Erythroblast (primary cell): ENCODE results near the gene PHLDB1.

Experiments
- DNase-seq, 2 experiments: peaks; one replicate each; lab custom pipeline; 2025; lab: John Stamatoyannopoulos, UW
- GATA1 ChIP-seq: IDR thresholded peaks from 2 replicates; pipeline ENCODE4 v1.6.1; 2011; ENCODE audit warnings: low read depth, mild to moderate bottlenecking, control low read depth, low read length, moderate library complexity
- POLR2A ChIP-seq: IDR thresholded peaks from 2 replicates; pipeline ENCODE4 v1.6.1; 2011; ENCODE audit warnings: mild to moderate bottlenecking, low read length

The PHLDB1 gene

GRCh38 chr11:118622376-118623268 is 15.2 kb downstream of the PHLDB1 start:
- TF ChIP-seq GATA1 (no peak), POLR2A (no peak)
- DNase-seq, result no peak

DNA sequence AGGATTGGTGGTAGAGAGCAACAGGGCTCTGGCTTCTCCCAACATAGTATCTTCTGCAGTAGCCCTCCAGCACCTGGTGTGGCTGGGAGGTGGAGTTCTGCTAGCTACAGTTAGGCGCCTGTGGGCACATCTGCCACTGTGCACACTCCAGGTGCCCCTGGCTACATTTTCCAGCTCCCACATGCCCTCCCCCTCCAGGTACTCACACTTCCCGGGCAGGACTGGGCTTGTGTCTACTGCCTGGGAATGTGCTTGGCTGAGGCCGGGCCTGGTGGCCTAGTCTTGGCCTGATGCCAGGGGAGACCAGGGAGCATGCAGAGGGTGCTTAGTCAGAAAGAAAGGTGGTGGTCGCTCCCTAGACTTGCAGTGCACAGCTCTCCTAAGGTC is 15.8 kb downstream of the PHLDB1 start:
- no peak for DNase-seq
- no peak for TF ChIP-seq POLR2A
- no peak for TF ChIP-seq GATA1

DNA sequence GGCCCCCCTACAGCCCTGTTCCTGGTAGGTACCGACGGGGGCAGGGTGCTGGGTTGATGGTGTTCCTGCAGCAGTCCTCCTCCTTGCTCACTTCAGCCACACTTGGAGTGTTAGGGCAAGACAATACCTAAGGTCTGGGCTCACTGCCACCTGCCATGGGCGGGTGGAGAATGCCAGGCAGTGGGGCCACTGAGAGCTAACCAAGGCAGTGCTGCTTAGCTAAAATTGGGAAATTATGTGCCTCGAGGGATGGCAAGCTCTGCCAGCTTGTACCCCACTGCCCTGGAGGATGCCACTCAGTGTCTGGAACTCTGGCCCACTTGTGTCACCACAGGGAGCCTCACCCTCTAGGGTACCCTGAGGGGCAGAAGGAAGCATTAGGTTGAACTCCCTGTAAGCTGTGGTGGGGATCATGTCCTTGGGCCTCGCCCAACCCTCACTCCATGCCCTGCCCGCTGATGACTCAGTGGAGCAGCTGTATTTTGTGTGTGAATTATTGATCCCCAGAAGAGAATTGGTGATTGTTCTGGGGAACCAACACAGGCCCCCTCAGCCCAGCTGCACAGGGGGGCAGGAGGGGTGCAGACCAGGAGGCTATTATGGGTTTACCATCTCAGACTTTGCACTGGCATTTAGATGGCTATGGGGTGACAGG is 17.7 kb downstream of the PHLDB1 start:
- no peak for DNase-seq
- TF ChIP-seq GATA1 (no peak), POLR2A (no peak)

DNA sequence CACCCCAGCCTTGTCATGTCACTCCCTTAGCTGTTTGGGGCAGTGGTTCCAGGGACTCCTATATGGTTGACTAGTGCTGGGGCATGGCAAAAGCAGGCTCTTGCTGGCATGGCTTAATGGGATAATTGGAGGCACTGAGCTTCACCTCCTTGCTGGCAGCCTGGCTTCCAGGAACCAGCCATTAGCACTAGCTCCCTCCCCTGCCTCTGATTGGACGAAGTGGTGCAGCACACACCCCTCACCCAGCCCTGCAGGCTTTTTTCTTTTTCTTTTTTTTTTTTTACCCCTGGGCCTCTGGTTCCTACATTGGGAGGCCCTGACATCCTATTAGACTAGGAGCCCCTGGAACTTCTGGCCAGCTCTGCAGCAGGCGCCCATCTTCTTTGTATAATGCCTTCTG is 18.6 kb downstream of the PHLDB1 start:
- DNase-seq, result peak; percentile 24 to 32
- TF ChIP-seq GATA1, result no peak
- no peak for TF ChIP-seq POLR2A

DNA sequence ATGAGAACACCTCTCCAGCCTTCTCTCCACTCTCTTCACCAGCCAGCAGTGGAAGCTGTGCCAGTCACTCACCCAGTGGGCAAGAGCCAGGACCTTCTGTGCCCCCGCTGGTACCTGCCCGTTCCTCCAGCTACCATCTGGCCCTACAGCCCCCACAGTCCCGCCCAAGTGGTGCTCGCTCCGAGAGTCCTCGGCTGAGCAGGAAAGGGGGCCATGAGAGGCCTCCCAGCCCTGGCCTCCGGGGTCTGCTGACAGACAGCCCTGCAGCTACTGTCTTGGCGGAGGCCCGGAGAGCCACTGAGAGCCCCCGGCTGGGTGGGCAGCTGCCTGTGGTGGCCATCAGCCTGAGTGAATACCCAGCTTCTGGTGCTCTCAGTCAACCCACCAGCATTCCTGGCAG is 20.2 kb downstream of the PHLDB1 start:
- no peak for TF ChIP-seq POLR2A
- TF ChIP-seq GATA1, result no peak
- no peak for DNase-seq

GRCh38 chr11:118628031-118628430 is 20.6 kb downstream of the PHLDB1 start:
- DNase-seq, result no peak
- no peak for TF ChIP-seq POLR2A
- TF ChIP-seq GATA1, result no peak

GRCh38 chr11:118628432-118628831 is 21.0 kb downstream of the PHLDB1 start:
- TF ChIP-seq POLR2A (no peak), GATA1 (no peak)

GRCh38 chr11:118628861-118629549 is 21.6 kb downstream of the PHLDB1 start:
- no peak for TF ChIP-seq GATA1
- no peak for TF ChIP-seq POLR2A
- DNase-seq, result peak; percentile 18 to 63

More at GRCh38 chr11:118628432-118628831, 21.0 kb downstream of the PHLDB1 start:
- no peak for DNase-seq

DNA sequence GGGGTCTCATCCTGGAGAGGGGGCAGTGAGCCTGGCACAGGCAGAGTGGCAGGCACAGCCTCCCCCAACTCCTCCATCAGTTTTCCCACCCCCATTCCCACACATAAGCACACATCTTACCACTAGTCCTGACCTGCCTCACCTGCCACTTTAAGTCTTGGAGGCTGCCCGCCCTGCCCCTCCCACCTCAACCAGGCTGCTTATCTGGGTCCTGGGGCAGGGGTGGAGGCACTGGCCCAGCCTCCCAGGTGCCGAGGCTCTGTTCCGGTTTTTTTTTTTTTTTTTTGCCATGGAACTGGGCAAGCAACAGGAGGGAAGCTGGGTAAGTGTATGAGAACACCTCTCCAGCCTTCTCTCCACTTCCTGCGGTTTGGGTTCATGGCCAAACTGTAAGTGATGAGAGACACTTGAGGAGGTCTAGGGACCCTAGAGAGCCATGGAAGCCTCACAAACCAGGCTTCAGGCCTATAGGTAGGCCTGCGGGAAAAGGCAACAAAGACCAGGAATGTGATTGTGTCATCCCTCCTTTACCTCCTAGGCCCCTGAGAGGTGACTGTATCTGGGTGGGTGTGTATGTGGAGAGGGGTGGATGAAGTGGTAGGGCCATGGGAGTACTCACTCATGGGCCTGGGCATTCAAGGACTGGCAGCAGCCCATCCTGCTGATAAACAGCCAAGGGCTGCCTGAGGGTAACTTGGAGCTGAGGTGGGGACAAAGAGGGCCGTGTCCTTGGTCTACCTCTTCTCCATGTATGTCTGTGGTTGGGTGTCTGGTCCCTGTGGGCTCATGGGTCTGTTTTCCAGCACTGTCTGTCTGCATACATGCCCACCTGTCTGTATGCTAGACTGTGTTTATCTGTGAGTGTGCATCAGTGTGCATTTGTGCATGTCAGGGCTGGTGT is 22.6 kb downstream of the PHLDB1 start:
- no peak for DNase-seq
- TF ChIP-seq POLR2A (no peak), GATA1 (no peak)

DNA sequence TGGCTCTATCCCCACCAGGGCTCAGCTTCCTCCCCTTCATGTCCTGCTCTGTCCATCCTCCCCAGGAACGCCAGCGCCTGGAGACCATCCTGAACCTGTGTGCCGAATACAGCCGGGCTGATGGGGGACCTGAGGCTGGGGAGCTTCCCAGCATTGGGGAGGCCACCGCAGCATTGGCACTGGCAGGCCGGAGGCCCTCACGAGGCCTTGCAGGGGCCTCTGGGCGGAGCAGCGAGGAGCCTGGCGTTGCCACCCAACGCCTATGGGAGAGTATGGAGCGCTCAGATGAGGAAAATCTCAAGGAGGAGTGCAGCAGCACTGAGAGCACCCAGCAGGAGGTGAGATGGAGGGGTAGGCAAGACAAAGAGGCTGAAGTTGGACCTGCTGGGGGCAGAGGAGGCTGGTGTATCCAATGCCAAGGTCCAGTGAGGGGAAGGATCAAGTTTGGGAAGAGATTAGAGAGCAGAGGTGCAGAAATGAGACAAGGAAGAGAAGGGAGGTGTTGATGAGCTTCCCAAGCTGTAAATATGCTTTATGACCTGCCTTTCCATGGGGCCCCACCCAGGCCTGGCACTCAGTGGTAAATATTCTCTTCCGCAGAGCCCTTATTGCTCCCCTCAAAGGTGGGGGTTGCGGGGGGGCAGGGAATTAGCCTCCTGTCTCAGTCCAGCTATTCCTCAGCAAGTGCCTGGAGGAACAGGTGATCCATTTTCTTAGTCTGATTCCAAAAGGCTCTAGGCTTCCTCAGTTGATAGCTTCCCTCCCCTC is 23.9 kb downstream of the PHLDB1 start:
- no peak for DNase-seq
- TF ChIP-seq GATA1, result no peak
- TF ChIP-seq POLR2A, result no peak

- DNase-seq, result no peak
- no peak for TF ChIP-seq POLR2A
These were observed 25.3 kb downstream of the PHLDB1 start for GRCh38 chr11:118632577-118633318.

DNA sequence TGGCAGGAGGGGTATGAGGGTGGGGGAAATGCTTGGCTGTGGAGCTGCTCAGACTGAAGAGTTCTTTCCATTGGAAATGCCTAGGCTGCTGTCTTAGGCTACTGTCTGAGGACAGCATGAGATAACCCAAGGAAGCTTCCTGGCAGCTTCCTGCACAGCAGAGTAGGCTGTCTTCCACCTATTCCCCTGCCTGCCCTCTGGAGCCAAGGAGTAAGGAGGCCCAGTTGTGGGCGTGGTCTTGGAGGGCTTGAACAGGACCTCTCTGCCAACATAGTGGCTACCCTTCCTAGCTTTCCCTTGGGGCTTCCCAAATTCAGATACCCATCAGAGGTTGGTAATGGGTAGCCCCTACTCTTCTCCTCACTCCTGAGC is 25.9 kb downstream of the PHLDB1 start:
- TF ChIP-seq GATA1, result no peak
- no peak for TF ChIP-seq POLR2A
- no peak for DNase-seq
